ENCODE data around the gene USP21.

USP21 gene

DNA sequence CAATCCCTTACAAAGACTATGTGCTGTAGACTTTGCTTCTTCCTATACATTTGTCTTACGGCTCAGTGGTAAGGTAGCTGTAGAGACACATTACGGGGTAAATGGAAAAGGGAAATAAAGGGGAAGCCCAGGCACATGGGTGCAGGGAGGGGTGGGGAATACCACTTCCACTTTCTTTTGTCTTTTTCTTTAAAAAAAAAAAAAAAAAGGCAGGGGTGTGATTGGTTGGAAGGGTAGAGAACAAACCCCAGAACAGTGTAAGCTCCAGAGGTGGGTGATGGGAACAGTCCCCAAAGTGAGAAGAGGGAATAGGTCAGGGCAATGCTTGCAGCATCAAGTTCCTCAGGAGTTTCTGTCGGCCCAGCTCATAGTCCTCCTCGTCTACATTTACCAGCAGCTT lies 37.5 kb upstream of the USP21 start:
- Histone ChIP-seq H3K4me1 (ENCODE audit: control insufficient read depth, low read length) (peaks cover 27% of the 10 kb centered on the region), H3K36me3 (ENCODE audit: control insufficient read depth, low read length) (peaks cover 74% of the 10 kb centered on the region), H3F3A (ENCODE audit: control insufficient read depth, insufficient read depth) (0 out of 2 replicates have a peak, but pooled peaks cover 2% of the 10 kb centered on the region), H3K79me2 (ENCODE audit: control insufficient read depth, low read length) (peaks cover 35% of the 10 kb centered on the region), H3K4me2 (ENCODE audit: low read length) (no peak overlapping the region), H3K4me3 (ENCODE audit: low read length) (no peak overlapping the region), H3K27ac (ENCODE audit: low read depth, low read length) (no peak overlapping the region), H3K9me2 (replicated peaks; ENCODE audit: control insufficient read depth, low read length) (no peaks in the 10 kb centered on the region), H3K9me3 (ENCODE audit: control insufficient read depth, insufficient read depth, low read length) (no peaks in the 10 kb centered on the region), H4K20me1 (ENCODE audit: control insufficient read depth, insufficient read depth, low read depth, low read length) (no peaks in the 10 kb centered on the region), H3K27me3 (ENCODE audit: control insufficient read depth, low read length) (no peaks in the 10 kb centered on the region)
- no peak for TF ChIP-seq EZH2phosphoT487 (IDR thresholded peaks at IDR 0.05; ENCODE audit: borderline replicate concordance, low read length)
- TF ChIP-seq, protein P1, sequence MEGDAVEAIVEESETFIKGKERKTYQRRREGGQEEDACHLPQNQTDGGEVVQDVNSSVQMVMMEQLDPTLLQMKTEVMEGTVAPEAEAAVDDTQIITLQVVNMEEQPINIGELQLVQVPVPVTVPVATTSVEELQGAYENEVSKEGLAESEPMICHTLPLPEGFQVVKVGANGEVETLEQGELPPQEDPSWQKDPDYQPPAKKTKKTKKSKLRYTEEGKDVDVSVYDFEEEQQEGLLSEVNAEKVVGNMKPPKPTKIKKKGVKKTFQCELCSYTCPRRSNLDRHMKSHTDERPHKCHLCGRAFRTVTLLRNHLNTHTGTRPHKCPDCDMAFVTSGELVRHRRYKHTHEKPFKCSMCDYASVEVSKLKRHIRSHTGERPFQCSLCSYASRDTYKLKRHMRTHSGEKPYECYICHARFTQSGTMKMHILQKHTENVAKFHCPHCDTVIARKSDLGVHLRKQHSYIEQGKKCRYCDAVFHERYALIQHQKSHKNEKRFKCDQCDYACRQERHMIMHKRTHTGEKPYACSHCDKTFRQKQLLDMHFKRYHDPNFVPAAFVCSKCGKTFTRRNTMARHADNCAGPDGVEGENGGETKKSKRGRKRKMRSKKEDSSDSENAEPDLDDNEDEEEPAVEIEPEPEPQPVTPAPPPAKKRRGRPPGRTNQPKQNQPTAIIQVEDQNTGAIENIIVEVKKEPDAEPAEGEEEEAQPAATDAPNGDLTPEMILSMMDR (IDR thresholded peaks at IDR 0.05; ENCODE audit: low read depth, low read length, poor library complexity, severe bottlenecking), result no peak

DNA sequence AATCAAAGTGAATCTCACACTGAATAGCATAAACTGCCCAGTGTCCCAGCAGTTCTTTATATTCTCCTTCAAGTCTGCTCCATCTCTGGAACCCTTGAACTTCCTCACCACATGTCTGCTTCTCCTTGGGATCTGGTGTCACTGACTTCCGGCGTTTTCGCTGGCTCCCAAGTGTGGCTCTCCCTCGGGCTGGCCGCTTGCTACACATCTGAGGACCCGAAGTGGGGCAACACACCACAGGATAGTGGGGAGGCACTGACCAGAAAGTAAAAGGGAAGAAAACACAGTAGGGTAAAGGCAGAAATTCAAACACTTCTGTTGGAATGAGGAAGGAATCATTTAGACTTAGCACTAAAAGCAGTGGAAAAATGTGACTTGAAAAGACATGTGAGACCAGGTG lies 36.3 kb upstream of the USP21 start:
- Histone ChIP-seq H4K20me1 (ENCODE audit: control insufficient read depth, insufficient read depth, low read depth, low read length) (no peaks in the 10 kb centered on the region), H3K4me2 (ENCODE audit: low read length) (no peak overlapping the region), H3K79me2 (ENCODE audit: control insufficient read depth, low read length) (peaks cover 29% of the 10 kb centered on the region), H3K4me1 (ENCODE audit: control insufficient read depth, low read length) (peaks cover 24% of the 10 kb centered on the region), H3K9me3 (ENCODE audit: control insufficient read depth, insufficient read depth, low read length) (no peaks in the 10 kb centered on the region), H3K27ac (ENCODE audit: low read depth, low read length) (no peak overlapping the region), H3K4me3 (ENCODE audit: low read length) (no peak overlapping the region), H3F3A (ENCODE audit: control insufficient read depth, insufficient read depth) (0 out of 2 replicates have a peak, but pooled peaks cover 2% of the 10 kb centered on the region), H3K27me3 (ENCODE audit: control insufficient read depth, low read length) (no peaks in the 10 kb centered on the region), H3K36me3 (ENCODE audit: control insufficient read depth, low read length) (peaks cover 81% of the 10 kb centered on the region), H3K9me2 (replicated peaks; ENCODE audit: control insufficient read depth, low read length) (no peaks in the 10 kb centered on the region)
- TF ChIP-seq, protein P1 (IDR thresholded peaks at IDR 0.05; ENCODE audit: low read depth, low read length, poor library complexity, severe bottlenecking), result no peak
- no peak for TF ChIP-seq EZH2phosphoT487 (IDR thresholded peaks at IDR 0.05; ENCODE audit: borderline replicate concordance, low read length)

- no peak overlapping the region for H3K4me2 ChIP-seq (ENCODE audit: low read length)
- peaks cover 69% of the 10 kb centered on the region for H3K36me3 ChIP-seq (ENCODE audit: control insufficient read depth, low read length)
- H4K20me1 ChIP-seq (ENCODE audit: control insufficient read depth, insufficient read depth, low read depth, low read length), result no peaks in the 10 kb centered on the region
- peaks cover 38% of the 10 kb centered on the region for H3K79me2 ChIP-seq (ENCODE audit: control insufficient read depth, low read length)
- no peak overlapping the region for H3K4me3 ChIP-seq (ENCODE audit: low read length)
- H3K27ac ChIP-seq (ENCODE audit: low read depth, low read length), result no peak overlapping the region
- H3K4me1 ChIP-seq (ENCODE audit: control insufficient read depth, low read length), result peaks cover 14% of the 10 kb centered on the region
- no peaks in the 10 kb centered on the region for H3K27me3 ChIP-seq (ENCODE audit: control insufficient read depth, low read length)
- H3F3A ChIP-seq (ENCODE audit: control insufficient read depth, insufficient read depth), result peaks cover 1% of the 10 kb centered on the region; the same call in 1 of the 2 replicates
- no peaks in the 10 kb centered on the region for H3K9me3 ChIP-seq (ENCODE audit: control insufficient read depth, insufficient read depth, low read length)
- H3K9me2 ChIP-seq (replicated peaks; ENCODE audit: control insufficient read depth, low read length), result no peaks in the 10 kb centered on the region
- TF ChIP-seq EZH2phosphoT487 (IDR thresholded peaks at IDR 0.05; ENCODE audit: borderline replicate concordance, low read length), result no peak
- TF ChIP-seq, protein P1 (IDR thresholded peaks at IDR 0.05; ENCODE audit: low read depth, low read length, poor library complexity, severe bottlenecking), result no peak
These were observed 31.7 kb upstream of the USP21 start for GRCh38 chr1:161127649-161128048.
